Fibroblast of skin of left biceps (primary cell): ENCODE results near the gene CHD2.

Experiments
- DNase-seq, 2 experiments: peaks; one replicate each; pipeline ENCODE4 v3.0.0-alpha.2; 2013; ENCODE audit warnings: low read depth in 2 of 2

The CHD2 gene

GRCh38 chr15:92930776-92931175, 30.7 kb downstream of the CHD2 start:
- DNase-seq, result peak; percentile 71

- no peak for DNase-seq
These were observed 33.0 kb downstream of the CHD2 start for GRCh38 chr15:92932946-92933649.

- DNase-seq, result no peak
These were observed 33.7 kb downstream of the CHD2 start for GRCh38 chr15:92933831-92934230.

GRCh38 chr15:92934716-92935115, 34.6 kb downstream of the CHD2 start:
- DNase-seq, result no peak

GRCh38 chr15:92936138-92936537, 36.0 kb downstream of the CHD2 start:
- DNase-seq, result no peak

- no peak for DNase-seq
These were observed 36.6 kb downstream of the CHD2 start for GRCh38 chr15:92936693-92937092.

GRCh38 chr15:92937901-92938300, 37.8 kb downstream of the CHD2 start:
- DNase-seq, result no peak

GRCh38 chr15:92938387-92938786, 38.3 kb downstream of the CHD2 start:
- DNase-seq, result no peak

- no peak for DNase-seq
These were observed 41.5 kb downstream of the CHD2 start for GRCh38 chr15:92941668-92942067.

GRCh38 chr15:92942706-92943105, 42.6 kb downstream of the CHD2 start:
- DNase-seq, result no peak

- DNase-seq, result no peak
These were observed 43.5 kb downstream of the CHD2 start for GRCh38 chr15:92943581-92943980.

GRCh38 chr15:92944946-92945521, 44.9 kb downstream of the CHD2 start:
- DNase-seq, result no peak

- DNase-seq, result no peak
These were observed 47.1 kb downstream of the CHD2 start for GRCh38 chr15:92947071-92947730.

GRCh38 chr15:92949604-92950249, 49.6 kb downstream of the CHD2 start:
- DNase-seq, result no peak

GRCh38 chr15:92951800-92952457, 51.8 kb downstream of the CHD2 start:
- DNase-seq, result no peak

GRCh38 chr15:92952458-92952850, 52.3 kb downstream of the CHD2 start:
- no peak for DNase-seq

- DNase-seq, result no peak
These were observed 53.4 kb downstream of the CHD2 start for GRCh38 chr15:92953566-92953965.

GRCh38 chr15:92954002-92954401, 53.9 kb downstream of the CHD2 start:
- DNase-seq, result no peak

GRCh38 chr15:92954578-92954977, 54.5 kb downstream of the CHD2 start:
- no peak for DNase-seq

GRCh38 chr15:92955706-92956105, 55.6 kb downstream of the CHD2 start:
- DNase-seq, result no peak

- DNase-seq, result no peak
These were observed 58.0 kb downstream of the CHD2 start for GRCh38 chr15:92958105-92958504.

GRCh38 chr15:92959219-92959618, 59.1 kb downstream of the CHD2 start:
- no peak for DNase-seq
